T-helper 2 cell treated with Interferon-gamma antibody and Interleukin-4, amounts not matched to agents 5 μg/mL and 100 μg/mL, for 36 hours (primary cell): ENCODE measurements around the gene MYO7A.

Experiments used
- DNase-seq: peaks from one replicate; pipeline ENCODE4 v3.0.0; 2021; ENCODE audit warnings: low spot score
- H3K27ac Mint-ChIP-seq: one replicate; pipeline ENCODE4 v1.8.0; 2021; ENCODE audit warnings: mild to moderate bottlenecking, mixed read lengths
- H3K27me3 Mint-ChIP-seq: one replicate; pipeline ENCODE4 v1.8.0; 2021; ENCODE audit warnings: low read depth, mixed read lengths
- H3K36me3 Mint-ChIP-seq: one replicate; pipeline ENCODE4 v1.8.0; 2021; ENCODE audit warnings: low read depth, mixed read lengths
- H3K4me1 Mint-ChIP-seq: one replicate; pipeline ENCODE4 v1.8.0; 2021; ENCODE audit warnings: low read depth, mixed read lengths
- H3K4me3 Mint-ChIP-seq: one replicate; pipeline ENCODE4 v1.8.0; 2022; ENCODE audit warnings: mild to moderate bottlenecking, moderate library complexity, mixed read lengths
- H3K9me3 Mint-ChIP-seq: one replicate; pipeline ENCODE4 v1.8.0; 2021; ENCODE audit warnings: mixed read lengths

Gene MYO7A

GRCh38 chr11:77197626-77198320, 69.7 kb downstream of the MYO7A start:
- Mint-ChIP-seq H3K4me3 (no peak overlapping the region), H3K27ac (no peak overlapping the region), H3K36me3 (no peaks in the 10 kb centered on the region), H3K27me3 (no peaks in the 10 kb centered on the region), H3K4me1 (no peaks in the 10 kb centered on the region), H3K9me3 (no peaks in the 10 kb centered on the region)
- DNase-seq, result no peak

DNA sequence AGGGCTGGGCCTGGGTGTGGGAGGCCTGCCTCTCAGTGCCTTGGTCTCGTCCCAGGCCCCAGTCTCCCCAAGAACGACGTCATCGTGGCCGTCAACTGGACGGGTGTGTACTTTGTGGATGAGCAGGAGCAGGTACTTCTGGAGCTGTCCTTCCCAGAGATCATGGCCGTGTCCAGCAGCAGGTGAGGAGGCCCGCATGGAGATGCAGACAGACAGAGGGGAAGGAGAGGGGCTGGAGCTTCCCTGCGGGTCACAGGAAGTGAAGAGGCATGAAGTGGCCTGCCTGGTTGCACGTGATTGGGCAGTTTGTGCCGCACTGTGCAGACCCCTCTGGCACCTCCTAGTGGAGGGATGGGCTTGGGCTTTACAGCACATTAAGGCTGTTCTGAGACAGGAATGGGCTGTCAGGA, 70.4 kb downstream of the MYO7A start:
- Mint-ChIP-seq H3K9me3 (no peaks in the 10 kb centered on the region), H3K27ac (no peak overlapping the region), H3K4me3 (no peak overlapping the region), H3K4me1 (no peaks in the 10 kb centered on the region), H3K36me3 (no peaks in the 10 kb centered on the region), H3K27me3 (no peaks in the 10 kb centered on the region)
- no peak for DNase-seq

GRCh38 chr11:77199137-77199745, 71.2 kb downstream of the MYO7A start:
- Mint-ChIP-seq H3K27me3 (no peaks in the 10 kb centered on the region), H3K4me1 (no peaks in the 10 kb centered on the region), H3K9me3 (no peaks in the 10 kb centered on the region), H3K27ac (no peak overlapping the region), H3K36me3 (no peaks in the 10 kb centered on the region), H3K4me3 (no peak overlapping the region)
- no peak for DNase-seq

DNA sequence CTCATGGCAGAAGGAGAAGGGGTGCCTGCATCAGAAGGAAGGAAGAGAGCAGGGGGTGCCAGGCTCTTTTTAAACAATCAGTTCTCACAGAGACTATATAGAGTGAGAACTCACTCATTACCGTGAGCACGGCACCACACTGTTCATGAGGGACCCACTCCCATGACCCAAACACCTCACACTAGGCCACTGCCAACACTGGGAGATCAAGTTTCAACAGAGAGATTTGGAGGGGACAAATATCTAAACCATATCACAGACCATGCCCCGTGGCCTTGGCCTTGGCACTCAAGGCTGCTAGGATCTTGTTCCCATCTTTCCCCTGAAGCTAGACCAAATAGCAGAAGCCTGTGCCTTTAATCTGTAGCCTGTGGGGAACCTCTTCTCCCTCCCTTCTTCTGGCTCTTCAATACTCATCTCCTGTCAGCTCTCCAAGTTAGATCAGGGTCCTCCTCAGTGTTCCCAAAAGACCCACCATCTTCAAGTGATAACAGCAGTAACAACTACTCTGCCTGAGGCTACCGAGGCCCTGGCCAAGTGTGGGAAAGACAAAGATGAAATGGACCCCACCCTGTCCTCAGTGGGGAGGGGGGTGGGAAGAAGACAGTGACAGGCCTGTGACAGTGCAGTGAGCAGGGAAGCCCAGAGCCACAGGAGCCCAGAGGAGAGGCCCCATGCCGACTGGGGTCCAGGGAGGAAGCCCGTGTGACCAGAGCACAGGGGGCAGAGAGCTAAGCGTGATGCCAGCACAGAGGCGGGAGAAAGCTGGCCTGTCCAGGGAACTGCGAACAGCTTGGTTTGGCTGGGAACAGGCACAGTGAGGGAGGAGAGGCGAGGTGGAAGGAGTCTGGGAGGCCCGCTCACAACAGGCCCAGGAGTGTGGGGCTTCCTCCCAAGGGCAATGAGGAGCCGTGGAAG, 72.6 kb downstream of the MYO7A start:
- no peaks in the 10 kb centered on the region for H3K9me3 Mint-ChIP-seq
- H3K27ac Mint-ChIP-seq, result no peak overlapping the region
- no peaks in the 10 kb centered on the region for H3K4me1 Mint-ChIP-seq
- H3K27me3 Mint-ChIP-seq, result no peaks in the 10 kb centered on the region
- no peaks in the 10 kb centered on the region for H3K36me3 Mint-ChIP-seq
- H3K4me3 Mint-ChIP-seq, result no peak overlapping the region
- DNase-seq, result no peak

DNA sequence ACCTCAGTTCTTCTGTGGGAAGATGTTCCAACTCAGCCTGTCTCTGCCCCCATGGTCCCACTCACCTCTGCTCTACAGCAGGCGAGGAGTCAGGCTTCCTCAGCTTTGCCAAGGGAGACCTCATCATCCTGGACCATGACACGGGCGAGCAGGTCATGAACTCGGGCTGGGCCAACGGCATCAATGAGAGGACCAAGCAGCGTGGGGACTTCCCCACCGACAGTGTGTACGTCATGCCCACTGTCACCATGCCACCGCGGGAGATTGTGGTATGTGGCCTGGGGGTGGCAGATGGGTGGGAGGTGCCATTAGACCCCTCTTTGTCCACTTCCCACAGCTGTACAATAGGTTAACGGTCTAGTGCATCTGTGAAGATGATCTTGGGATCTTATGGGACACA, 73.3 kb downstream of the MYO7A start:
- H3K4me3 Mint-ChIP-seq, result no peak overlapping the region
- H3K9me3 Mint-ChIP-seq, result no peaks in the 10 kb centered on the region
- H3K4me1 Mint-ChIP-seq, result no peaks in the 10 kb centered on the region
- no peaks in the 10 kb centered on the region for H3K27me3 Mint-ChIP-seq
- no peaks in the 10 kb centered on the region for H3K36me3 Mint-ChIP-seq
- H3K27ac Mint-ChIP-seq, result no peak overlapping the region
- DNase-seq, result no peak

DNA sequence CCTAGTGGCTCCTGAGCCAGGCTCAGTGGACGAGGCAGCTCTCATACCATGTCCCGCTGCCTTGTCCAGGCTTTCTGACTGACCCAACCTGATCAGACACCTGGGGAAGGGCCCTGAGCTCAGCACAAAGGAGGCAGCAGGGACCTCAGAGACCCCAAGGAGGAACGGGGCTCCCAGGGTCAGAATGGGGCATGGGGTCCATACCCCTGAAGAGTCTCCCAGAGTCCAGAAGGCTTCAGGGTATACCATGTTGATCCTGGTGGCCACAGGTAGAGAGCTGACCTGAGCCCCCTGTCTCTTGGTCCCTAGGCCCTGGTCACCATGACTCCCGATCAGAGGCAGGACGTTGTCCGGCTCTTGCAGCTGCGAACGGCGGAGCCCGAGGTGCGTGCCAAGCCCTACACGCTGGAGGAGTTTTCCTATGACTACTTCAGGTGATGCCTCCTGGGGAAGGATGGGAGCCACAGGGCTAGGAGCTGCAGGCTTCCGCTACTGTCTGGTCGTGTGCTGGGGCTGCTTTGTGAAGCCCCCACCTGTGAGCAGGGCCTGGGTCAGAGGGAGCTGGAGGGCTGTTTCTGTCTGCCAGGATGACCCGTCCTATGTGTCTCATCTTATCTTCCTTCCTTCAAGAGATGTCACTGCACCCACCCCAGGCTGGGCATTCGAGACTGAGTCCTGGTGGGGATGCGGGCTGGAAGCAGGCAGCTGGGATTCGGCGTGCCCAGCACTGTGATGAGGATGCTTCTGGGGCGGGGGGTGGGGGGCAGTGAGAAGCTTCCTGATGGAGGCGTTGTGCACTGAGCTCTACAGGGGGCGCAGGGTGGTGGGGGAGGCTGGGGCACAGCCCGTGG, 74.2 kb downstream of the MYO7A start:
- H3K4me3 Mint-ChIP-seq, result no peak overlapping the region
- DNase-seq, result no peak
- no peaks in the 10 kb centered on the region for H3K27me3 Mint-ChIP-seq
- H3K9me3 Mint-ChIP-seq, result no peaks in the 10 kb centered on the region
- H3K27ac Mint-ChIP-seq, result no peak overlapping the region
- no peaks in the 10 kb centered on the region for H3K4me1 Mint-ChIP-seq
- H3K36me3 Mint-ChIP-seq, result no peaks in the 10 kb centered on the region

- Mint-ChIP-seq H3K4me3 (no peak overlapping the region), H3K4me1 (no peaks in the 10 kb centered on the region), H3K27ac (no peak overlapping the region), H3K36me3 (no peaks in the 10 kb centered on the region), H3K27me3 (no peaks in the 10 kb centered on the region), H3K9me3 (no peaks in the 10 kb centered on the region)
- DNase-seq, result no peak
These were observed 75.2 kb downstream of the MYO7A start for GRCh38 chr11:77202941-77203900.

DNA sequence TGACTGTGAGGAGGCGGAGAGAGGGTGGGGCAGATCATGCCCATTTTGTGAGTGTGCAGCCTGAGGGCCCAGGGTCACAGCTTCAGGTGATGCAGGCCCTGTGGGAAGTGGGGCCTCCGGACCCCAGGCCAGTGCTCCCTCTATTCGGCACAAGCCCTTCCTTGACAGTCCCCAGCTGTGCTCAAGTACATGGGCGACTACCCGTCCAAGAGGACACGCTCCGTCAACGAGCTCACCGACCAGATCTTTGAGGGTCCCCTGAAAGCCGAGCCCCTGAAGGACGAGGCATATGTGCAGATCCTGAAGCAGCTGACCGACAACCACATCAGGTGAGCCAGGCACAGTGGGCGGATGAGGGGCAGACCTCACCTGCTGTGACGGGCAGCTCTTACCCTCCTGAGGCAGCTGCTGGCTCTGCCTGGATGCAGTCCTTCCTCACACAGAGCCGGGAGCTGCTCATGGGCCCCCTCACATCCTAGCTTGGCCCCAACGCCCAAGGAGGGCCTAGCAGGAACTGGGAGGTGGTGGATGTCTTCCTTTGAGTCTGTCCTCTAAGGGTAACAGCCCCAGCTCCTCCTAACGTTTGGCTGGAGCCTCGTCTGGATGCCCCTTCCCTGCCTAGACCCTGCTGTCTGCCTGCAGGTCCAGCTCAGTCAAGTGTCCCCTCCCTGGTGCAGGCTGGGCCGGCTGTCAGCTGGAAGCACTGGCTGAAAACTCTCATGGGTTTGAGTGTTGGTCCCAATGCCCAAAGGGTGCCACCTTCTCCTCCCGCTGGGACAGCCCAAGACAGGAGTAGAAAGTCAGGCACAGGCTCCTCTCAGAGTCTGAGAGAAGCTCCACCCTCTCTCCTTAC, 76.1 kb downstream of the MYO7A start:
- DNase-seq, result no peak
- H3K27me3 Mint-ChIP-seq, result no peaks in the 10 kb centered on the region
- H3K4me1 Mint-ChIP-seq, result no peaks in the 10 kb centered on the region
- H3K36me3 Mint-ChIP-seq, result no peaks in the 10 kb centered on the region
- no peak overlapping the region for H3K27ac Mint-ChIP-seq
- H3K4me3 Mint-ChIP-seq, result no peak overlapping the region
- H3K9me3 Mint-ChIP-seq, result no peaks in the 10 kb centered on the region

DNA sequence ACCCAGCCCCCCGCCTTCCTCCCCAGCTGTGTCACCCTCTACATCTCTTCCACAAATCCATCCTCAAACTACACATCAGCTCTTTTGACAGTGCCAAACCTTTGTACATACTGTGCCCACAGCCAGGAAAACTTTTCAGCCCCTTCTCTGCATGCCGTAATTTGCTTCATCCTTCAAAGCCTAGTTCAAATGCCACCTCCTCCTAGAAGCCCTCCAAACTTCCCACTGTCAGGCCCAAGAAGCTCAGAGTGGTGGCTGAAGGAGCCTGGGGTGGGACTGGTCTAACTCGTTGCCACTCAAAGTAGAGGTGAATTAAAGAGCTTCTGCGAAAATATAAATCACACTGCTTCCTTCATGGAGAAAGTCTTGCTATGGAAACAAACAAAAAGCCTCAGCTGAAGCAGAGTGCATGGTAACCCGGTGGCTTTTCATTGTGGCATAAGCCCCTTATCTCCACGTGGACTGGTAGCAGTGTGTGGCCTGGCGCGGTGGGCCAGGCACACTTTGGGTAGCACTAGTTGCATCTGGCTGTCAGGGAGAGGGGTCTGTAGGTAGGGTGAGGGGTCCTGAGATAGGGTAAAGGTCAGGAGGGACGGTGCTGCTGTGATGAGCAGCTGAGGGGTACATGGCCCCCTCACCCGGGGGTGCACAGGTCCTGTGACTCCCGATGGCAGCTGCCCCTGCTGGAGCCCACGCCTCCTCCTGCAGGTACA, 76.9 kb downstream of the MYO7A start:
- Mint-ChIP-seq H3K27me3 (no peaks in the 10 kb centered on the region), H3K9me3 (no peaks in the 10 kb centered on the region), H3K4me1 (no peaks in the 10 kb centered on the region), H3K36me3 (no peaks in the 10 kb centered on the region), H3K27ac (no peak overlapping the region), H3K4me3 (no peak overlapping the region)
- no peak for DNase-seq

- H3K27ac Mint-ChIP-seq, result no peak overlapping the region
- H3K4me3 Mint-ChIP-seq, result no peak overlapping the region
- H3K36me3 Mint-ChIP-seq, result no peaks in the 10 kb centered on the region
- H3K4me1 Mint-ChIP-seq, result no peaks in the 10 kb centered on the region
- H3K27me3 Mint-ChIP-seq, result no peaks in the 10 kb centered on the region
- no peaks in the 10 kb centered on the region for H3K9me3 Mint-ChIP-seq
- DNase-seq, result no peak
These were observed 77.6 kb downstream of the MYO7A start for GRCh38 chr11:77205467-77206263.

- H3K27ac Mint-ChIP-seq, result no peak overlapping the region
- H3K9me3 Mint-ChIP-seq, result no peaks in the 10 kb centered on the region
- no peaks in the 10 kb centered on the region for H3K36me3 Mint-ChIP-seq
These were observed 78.4 kb downstream of the MYO7A start for GRCh38 chr11:77206264-77207018.

More at GRCh38 chr11:77206264-77207018, 78.4 kb downstream of the MYO7A start:
- Mint-ChIP-seq H3K4me3 (no peak overlapping the region), H3K4me1 (no peaks in the 10 kb centered on the region), H3K27me3 (no peaks in the 10 kb centered on the region)
- DNase-seq, result no peak
